ENCODE results near the gene GP2.

Gene GP2

GRCh38 chr16:20302389-20302788 is 24.9 kb downstream of the GP2 start:
- TF ChIP-seq EP300 (IDR thresholded peaks at IDR 0.05; ENCODE audit: borderline replicate concordance), result no peak
- no peak for TF ChIP-seq EGR1 (IDR thresholded peaks at IDR 0.05)
- TF ChIP-seq TAF1 (IDR thresholded peaks at IDR 0.05; ENCODE audit: low read depth), result no peak
- TF ChIP-seq MAX (IDR thresholded peaks at IDR 0.05), result no peak
- no peak for TF ChIP-seq TEAD4 (IDR thresholded peaks at IDR 0.05)
- TF ChIP-seq CEBPB (IDR thresholded peaks at IDR 0.05), result no peak
- no peak for TF ChIP-seq RAD21 (IDR thresholded peaks at IDR 0.05; ENCODE audit: low read depth)
- no peak for TF ChIP-seq ZBTB7A (IDR thresholded peaks at IDR 0.05; ENCODE audit: low read depth)
- TF ChIP-seq TCF12 (IDR thresholded peaks at IDR 0.05; ENCODE audit: low read depth), result no peak
- TF ChIP-seq CREB1 (IDR thresholded peaks at IDR 0.05; ENCODE audit: low read depth), result no peak
- TF ChIP-seq YY1 (IDR thresholded peaks at IDR 0.05; ENCODE audit: low read depth), result no peak
- TF ChIP-seq REST (IDR thresholded peaks at IDR 0.05; ENCODE audit: low read depth), result no peak
- TF ChIP-seq FOXM1 (IDR thresholded peaks at IDR 0.05; ENCODE audit: borderline replicate concordance, low read depth), result no peak
- TF ChIP-seq NFIC (IDR thresholded peaks at IDR 0.05), result no peak

GRCh38 chr16:20301840-20302239 is 25.5 kb downstream of the GP2 start:
- TF ChIP-seq REST (IDR thresholded peaks at IDR 0.05; ENCODE audit: low read depth) (peak; percentile 64), MAX (IDR thresholded peaks at IDR 0.05) (no peak)

GRCh38 chr16:20300312-20301097 is 26.8 kb downstream of the GP2 start:
- peak; percentile 87 for TF ChIP-seq RAD21 (IDR thresholded peaks at IDR 0.05; ENCODE audit: low read depth)
- no peak for TF ChIP-seq EP300 (IDR thresholded peaks at IDR 0.05; ENCODE audit: borderline replicate concordance)
- no peak for TF ChIP-seq FOXM1 (IDR thresholded peaks at IDR 0.05; ENCODE audit: borderline replicate concordance, low read depth)
- 0 out of 2 replicates have a peak, but pooled peaks have one; percentile 43 for TF ChIP-seq EGR1 (IDR thresholded peaks at IDR 0.05)
- no peak for TF ChIP-seq REST (IDR thresholded peaks at IDR 0.05; ENCODE audit: low read depth)
- TF ChIP-seq TCF12 (IDR thresholded peaks at IDR 0.05; ENCODE audit: low read depth), result no peak
- no peak for TF ChIP-seq CREB1 (IDR thresholded peaks at IDR 0.05; ENCODE audit: low read depth)

GRCh38 chr16:20298452-20298851 is 28.9 kb downstream of the GP2 start:
- no peak for TF ChIP-seq TCF12 (IDR thresholded peaks at IDR 0.05; ENCODE audit: low read depth)
- TF ChIP-seq CEBPB (IDR thresholded peaks at IDR 0.05), result no peak
- no peak for TF ChIP-seq USF1 (IDR thresholded peaks at IDR 0.05)
- no peak for TF ChIP-seq TAF1 (IDR thresholded peaks at IDR 0.05; ENCODE audit: low read depth)
- no peak for TF ChIP-seq ZBTB7A (IDR thresholded peaks at IDR 0.05; ENCODE audit: low read depth)
- no peak for TF ChIP-seq TEAD4 (IDR thresholded peaks at IDR 0.05)
- TF ChIP-seq NFIC (IDR thresholded peaks at IDR 0.05), result no peak
- TF ChIP-seq MAX (IDR thresholded peaks at IDR 0.05), result no peak
- TF ChIP-seq EGR1 (IDR thresholded peaks at IDR 0.05), result no peak
- TF ChIP-seq FOXM1 (IDR thresholded peaks at IDR 0.05; ENCODE audit: borderline replicate concordance, low read depth), result no peak
- TF ChIP-seq REST (IDR thresholded peaks at IDR 0.05; ENCODE audit: low read depth), result no peak
- TF ChIP-seq YY1 (IDR thresholded peaks at IDR 0.05; ENCODE audit: low read depth), result no peak
- TF ChIP-seq EP300 (IDR thresholded peaks at IDR 0.05; ENCODE audit: borderline replicate concordance), result no peak
- TF ChIP-seq CREB1 (IDR thresholded peaks at IDR 0.05; ENCODE audit: low read depth), result no peak

All from Ishikawa (cell line).